Renal cortex interstitium (tissue), 15 donors: ENCODE data around the gene SNN. TPM values are rescaled to one million over a fixed set of nuclear protein-coding genes. Genes with fewer than 3 reads are reported as not detected.

Experiments used
- DNase-seq, 11 donors: peaks; one replicate each; pipeline ENCODE4 v3.0.0-alpha.2; 2013; ENCODE audit warnings: low read depth in 9 of 11, low spot score in 4 of 11; ENCODE audit errors: extremely low read depth in 1 of 11
- long read RNA-seq, 16 experiments: transcript quantifications; one replicate each; lab custom pipeline, GENCODE V29; 2026
- polyA plus RNA-seq, 3 donors: library from polyadenylated mRNA; unstranded; fragments of 120-200 nt; gene quantifications; one replicate each; pipeline ENCODE4 v1.2.1, GENCODE V29; 2013; ENCODE audit not compliant: insufficient read length in 3 of 3

SNN gene
- polyA plus RNA-seq = 10 to 100 TPM; 30.9 to 41.9 (median 37.3) TPM
- long read RNA-seq, donor 1, transcript SNN-201 (2 exons, 3,312 nt) = major isoform, 9 of 9 reads
- long read RNA-seq, donor 1, partial matches to known transcripts = 0 of 9 reads
- long read RNA-seq, donor 1, other reads (novel, unspliced or antisense) = 0 of 9 reads
- long read RNA-seq, donor 2, transcript SNN-201 (2 exons, 3,312 nt) = major isoform, 14 of 43 reads
- long read RNA-seq, donor 2, partial matches to known transcripts = 29 of 43 reads
- long read RNA-seq, donor 2, other reads (novel, unspliced or antisense) = 0 of 43 reads
- long read RNA-seq, donor 3, transcript SNN-201 (2 exons, 3,312 nt) = major isoform, 14 of 38 reads
- long read RNA-seq, donor 3, partial matches to known transcripts = 24 of 38 reads
- long read RNA-seq, donor 3, other reads (novel, unspliced or antisense) = 0 of 38 reads
- long read RNA-seq, donor 4, transcript SNN-201 (2 exons, 3,312 nt) = major isoform, 14 of 14 reads
- long read RNA-seq, donor 4, partial matches to known transcripts = 0 of 14 reads
- long read RNA-seq, donor 4, other reads (novel, unspliced or antisense) = 0 of 14 reads
- long read RNA-seq, donor 5 = 0 reads
- long read RNA-seq, donor 6, transcript SNN-201 (2 exons, 3,312 nt) = major isoform, 11 of 26 reads
- long read RNA-seq, donor 6, partial matches to known transcripts = 6 of 26 reads
- long read RNA-seq, donor 6, other reads (novel, unspliced or antisense) = 9 of 26 reads
- long read RNA-seq, donor 7, transcript SNN-201 (2 exons, 3,312 nt) = major isoform, 9 of 21 reads
- long read RNA-seq, donor 7, partial matches to known transcripts = 12 of 21 reads
- long read RNA-seq, donor 7, other reads (novel, unspliced or antisense) = 0 of 21 reads
- long read RNA-seq, donor 8 = 0 reads
- long read RNA-seq, donor 9, transcript SNN-201 (2 exons, 3,312 nt) = major isoform, 16 of 16 reads
- long read RNA-seq, donor 9, partial matches to known transcripts = 0 of 16 reads
- long read RNA-seq, donor 9, other reads (novel, unspliced or antisense) = 0 of 16 reads
- long read RNA-seq, donor 10, transcript SNN-201 (2 exons, 3,312 nt) = major isoform, 19 of 54 reads
- long read RNA-seq, donor 10, partial matches to known transcripts = 35 of 54 reads
- long read RNA-seq, donor 10, other reads (novel, unspliced or antisense) = 0 of 54 reads
- long read RNA-seq, donor 11, transcript SNN-201 (2 exons, 3,312 nt) = major isoform, 15 of 15 reads
- long read RNA-seq, donor 11, partial matches to known transcripts = 0 of 15 reads
- long read RNA-seq, donor 11, other reads (novel, unspliced or antisense) = 0 of 15 reads
- long read RNA-seq, donor 12, transcript SNN-201 (2 exons, 3,312 nt) = major isoform, 6 of 51 reads
- long read RNA-seq, donor 12, partial matches to known transcripts = 45 of 51 reads
- long read RNA-seq, donor 12, other reads (novel, unspliced or antisense) = 0 of 51 reads
- long read RNA-seq, donor 13 = 0 reads
- long read RNA-seq, donor 14, transcript SNN-201 (2 exons, 3,312 nt) = major isoform, 8 of 8 reads
- long read RNA-seq, donor 14, partial matches to known transcripts = 0 of 8 reads
- long read RNA-seq, donor 14, other reads (novel, unspliced or antisense) = 0 of 8 reads
- long read RNA-seq, donor 15, partial matches to known transcripts = 18 of 21 reads
- long read RNA-seq, donor 15, other reads (novel, unspliced or antisense) = 0 of 21 reads
- long read RNA-seq, donor 16, transcript SNN-201 (2 exons, 3,312 nt) = major isoform, 32 of 32 reads
- long read RNA-seq, donor 16, partial matches to known transcripts = 0 of 32 reads
- long read RNA-seq, donor 16, other reads (novel, unspliced or antisense) = 0 of 32 reads

DNA sequence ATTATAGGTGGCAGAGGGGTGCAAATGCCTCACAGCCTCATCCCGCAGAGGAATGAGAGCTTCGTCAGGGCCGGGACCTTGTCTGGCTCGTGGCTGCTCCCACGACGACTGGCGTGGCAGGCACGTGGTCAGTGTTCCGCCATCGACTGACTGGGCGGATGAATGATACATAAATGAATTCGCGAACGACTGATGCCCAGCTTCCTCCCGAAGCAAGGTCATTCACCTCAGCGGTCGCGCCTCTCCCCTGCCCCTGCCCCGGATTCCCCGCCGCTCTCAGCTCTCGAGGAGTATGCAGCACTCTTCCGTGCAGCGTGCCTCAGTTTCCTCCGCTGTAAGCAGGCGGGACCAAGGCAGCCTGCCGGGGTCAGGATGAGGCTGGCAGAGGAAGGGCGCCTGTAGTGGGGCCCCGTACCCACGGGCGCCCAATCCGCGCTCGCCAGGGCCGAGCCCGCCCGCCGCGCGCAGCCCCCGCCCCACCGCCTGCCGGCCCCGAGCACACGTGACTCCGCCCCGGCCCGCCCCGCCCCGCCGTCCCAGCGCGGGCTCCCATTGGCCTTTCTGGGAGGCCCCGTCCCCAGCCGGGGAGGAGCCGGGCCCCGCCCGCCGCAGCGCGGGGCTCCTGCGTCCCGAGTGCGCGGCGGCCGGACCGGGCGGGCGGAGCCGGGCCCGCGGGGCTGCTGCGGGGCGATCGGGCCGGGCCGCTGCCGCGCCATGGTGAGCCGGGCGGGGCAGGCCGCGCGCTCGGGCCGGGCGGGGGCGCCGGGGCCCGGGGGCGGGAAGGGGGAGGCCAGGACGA, at the start of gene SNN:
Gene SNN, plus strand, starts transcription at position 632 of the 799 bp plus-strand sequence. CDS start 7,605 bp downstream, outside the sequence.
- DNase-seq = peak in 10 of 11 donors; percentile 50 to 89 (median 82)

- DNase-seq = no peak
Measured at GRCh38 chr16:11619327-11619851, 48.9 kb upstream of the SNN start.

DNA sequence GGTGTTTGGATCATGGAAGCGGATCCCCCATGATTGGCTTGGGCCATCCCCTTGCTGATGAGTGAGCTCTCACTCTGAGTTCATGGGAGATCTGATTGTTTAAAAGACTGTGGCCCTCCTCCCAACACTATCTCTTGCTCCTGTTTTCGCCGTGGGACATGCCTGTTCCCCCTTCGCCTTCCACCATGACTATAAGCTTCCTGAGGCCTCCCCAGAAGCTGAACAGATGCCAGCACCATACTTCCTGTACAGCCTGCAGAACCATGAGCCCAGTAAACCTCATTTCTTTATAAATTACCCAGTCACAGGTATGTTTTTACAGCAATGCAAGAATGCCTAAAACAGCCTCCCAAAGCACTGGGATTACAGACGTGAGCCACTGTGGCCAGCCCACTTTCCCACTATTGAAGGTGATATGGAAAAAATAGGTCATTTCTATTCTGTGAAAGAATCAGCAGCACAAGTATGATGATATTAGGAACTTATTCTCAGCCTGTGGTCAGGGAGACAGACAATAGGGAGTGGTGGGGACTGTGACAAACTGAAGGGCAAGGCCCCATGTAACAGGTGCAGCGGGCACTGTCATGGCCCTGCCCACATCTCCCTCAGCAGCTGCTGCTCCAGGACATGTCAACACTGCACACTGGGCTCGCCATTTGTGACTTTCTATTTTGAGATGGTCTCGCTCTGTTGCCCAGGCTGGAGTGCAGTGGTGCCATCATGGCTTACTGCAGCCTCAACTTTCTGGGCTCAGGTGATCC, 47.8 kb upstream of the SNN start:
- DNase-seq = no peak

DNA sequence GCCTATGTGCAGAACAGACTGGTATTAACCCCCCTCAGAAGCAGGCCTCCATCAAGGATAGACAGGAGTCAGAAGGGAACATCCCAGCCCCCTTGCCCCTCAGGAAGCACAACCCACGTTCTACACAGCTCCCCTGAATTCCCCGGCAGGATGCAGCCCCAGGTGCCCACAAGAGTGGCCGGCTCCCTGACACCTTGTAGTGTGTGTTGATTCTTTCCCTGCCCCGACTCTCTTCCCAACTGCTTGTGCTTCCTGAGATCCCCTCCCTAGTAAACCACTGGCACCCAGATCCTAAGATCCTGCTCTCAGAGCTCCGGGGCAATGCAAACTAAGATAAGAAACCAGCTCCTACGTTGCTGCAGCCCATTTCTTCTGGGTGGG, 46.7 kb upstream of the SNN start:
- no peak for DNase-seq

- no peak for DNase-seq
Measured at GRCh38 chr16:11621920-11622651, 46.2 kb upstream of the SNN start.

DNA sequence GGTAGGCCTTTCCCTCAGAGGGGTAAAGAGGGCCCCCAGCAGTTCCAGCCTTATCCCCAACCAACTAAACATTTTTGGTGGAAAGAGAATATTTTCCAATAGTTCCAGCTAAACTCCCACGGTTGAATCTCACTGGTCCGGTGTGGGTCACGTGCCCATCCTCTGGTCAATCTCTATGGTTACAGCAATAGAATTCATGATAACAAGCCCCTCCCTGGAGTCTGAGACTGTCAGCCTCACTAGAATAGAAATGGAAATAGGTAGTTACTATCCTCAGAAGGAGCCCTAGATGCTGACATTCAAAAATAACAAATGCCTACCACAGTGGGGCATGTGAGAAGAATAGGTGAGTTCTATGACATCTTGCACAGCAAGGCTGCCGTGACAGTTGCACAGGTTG, 44.0 kb upstream of the SNN start:
- no peak for DNase-seq

DNA sequence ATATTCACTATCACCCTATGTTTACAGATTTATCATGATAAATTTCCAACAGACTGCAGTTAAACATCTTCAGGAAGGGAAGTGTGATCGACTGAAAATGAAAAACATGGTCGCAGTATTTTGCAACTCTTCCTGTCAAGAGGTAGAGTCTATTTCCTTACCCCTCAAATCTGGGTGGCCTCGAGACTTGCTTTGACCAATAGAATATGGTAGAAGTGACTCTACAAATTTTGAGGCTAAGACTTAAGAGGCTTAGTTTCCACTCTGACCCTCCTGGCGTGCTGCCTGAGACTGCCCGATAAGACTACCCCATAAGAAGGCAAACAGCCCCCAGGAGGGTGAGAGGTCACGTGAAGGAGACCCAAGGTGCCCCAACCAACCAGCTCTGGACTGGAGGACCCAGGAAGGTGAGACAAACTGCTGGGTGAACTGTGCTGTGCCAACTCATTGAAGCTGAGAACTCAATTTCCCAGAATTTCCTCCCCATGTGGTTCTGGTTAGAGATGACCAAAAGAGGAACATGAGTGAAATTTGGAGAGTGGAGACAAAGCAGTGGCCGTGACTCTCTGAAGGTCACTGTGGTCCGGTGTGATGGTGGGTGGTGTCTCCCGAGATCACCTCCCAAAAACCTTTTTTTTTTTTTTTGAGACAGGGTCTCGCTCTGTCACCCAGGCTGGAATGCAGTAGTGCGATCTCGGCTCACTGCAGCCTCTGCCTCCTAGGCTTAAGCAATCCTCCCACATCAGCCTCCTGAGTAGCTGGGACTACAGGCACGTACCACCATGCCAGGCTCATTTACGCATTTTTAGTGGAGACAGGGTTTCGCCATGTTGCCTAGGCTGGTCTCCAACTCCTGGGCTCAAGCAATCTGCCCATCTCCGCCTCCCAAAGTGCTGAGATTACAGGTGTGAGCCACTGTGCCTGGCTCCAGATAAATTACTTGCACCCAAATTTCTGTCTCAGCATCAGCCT, 43.3 kb upstream of the SNN start:
- no peak for DNase-seq

- no peak for DNase-seq
Measured at GRCh38 chr16:11625769-11626168, 42.5 kb upstream of the SNN start.

DNA sequence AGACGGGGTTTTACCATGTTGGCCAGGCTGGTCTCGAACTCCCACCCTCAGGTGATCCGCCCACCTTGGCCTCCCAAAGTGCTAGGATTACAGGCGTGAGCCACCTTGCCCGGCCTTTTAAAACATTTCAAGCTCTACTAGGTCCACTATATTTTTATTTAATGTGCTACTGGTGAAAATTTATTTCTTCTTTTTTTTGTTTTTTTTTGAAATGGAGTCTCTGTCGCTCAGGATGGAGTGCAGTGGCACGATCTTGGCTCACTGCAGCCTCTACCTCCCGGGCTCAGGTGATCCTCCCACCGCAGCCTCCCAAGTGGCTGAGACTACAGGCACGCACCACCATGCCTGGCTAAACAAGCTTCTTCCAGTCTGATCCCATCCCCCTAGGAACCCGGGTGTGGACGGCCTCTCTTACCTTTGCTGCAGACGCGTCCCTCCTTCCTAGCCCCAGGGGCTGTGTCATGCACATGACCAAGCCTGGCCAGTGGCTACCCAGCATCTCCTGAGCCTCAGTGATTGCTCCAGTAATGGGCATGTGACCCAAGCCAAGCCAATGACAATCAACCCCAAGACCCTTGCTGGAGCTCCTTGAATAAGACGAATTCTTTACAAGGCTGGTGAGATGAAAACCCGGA, 41.5 kb upstream of the SNN start:
- no peak for DNase-seq

GRCh38 chr16:11627292-11627663, 41.0 kb upstream of the SNN start:
- DNase-seq = no peak

DNA sequence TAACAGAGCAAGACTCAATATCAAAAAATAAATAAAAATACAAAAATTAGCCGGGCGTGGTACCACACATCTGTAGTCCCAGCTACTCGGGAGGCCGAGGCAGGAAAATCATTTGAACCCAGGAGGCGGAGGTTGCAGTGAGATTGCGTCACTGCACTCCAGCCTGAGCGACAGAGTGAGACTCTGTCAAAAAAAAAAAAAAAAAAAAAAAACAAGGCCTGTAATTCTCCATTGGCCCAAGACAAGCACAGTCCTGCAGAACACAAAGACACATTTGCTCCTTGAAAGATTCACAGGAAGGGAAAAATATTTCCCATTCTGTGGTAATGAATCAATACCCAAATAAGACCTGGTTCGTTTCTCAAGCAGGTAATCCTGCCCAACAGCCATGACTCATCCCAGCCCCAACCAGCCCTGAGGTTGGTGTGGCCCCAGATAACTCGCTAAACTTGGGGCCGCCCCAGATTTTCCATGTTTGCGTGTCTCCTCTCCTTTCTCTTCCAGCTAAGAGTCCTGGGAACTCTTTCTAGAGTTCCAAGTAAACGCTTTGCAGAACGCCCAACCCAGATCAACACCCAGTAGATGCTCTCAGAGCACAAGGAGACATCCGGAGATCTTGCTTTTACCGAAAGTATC, 40.3 kb upstream of the SNN start:
- DNase-seq = no peak

GRCh38 chr16:11629071-11630030, 38.9 kb upstream of the SNN start:
- no peak for DNase-seq
